HG03342 (cell line): ENCODE measurements around the gene TMEM266.

Experiments used
- ATAC-seq: cut with Tn5 transposase; IDR thresholded peaks from one replicate; pipeline ENCODE4 v1.9.1; 2021; ENCODE audit warnings: mild to moderate bottlenecking, moderate library complexity; ENCODE audit not compliant: unreplicated experiment

The TMEM266 gene

DNA sequence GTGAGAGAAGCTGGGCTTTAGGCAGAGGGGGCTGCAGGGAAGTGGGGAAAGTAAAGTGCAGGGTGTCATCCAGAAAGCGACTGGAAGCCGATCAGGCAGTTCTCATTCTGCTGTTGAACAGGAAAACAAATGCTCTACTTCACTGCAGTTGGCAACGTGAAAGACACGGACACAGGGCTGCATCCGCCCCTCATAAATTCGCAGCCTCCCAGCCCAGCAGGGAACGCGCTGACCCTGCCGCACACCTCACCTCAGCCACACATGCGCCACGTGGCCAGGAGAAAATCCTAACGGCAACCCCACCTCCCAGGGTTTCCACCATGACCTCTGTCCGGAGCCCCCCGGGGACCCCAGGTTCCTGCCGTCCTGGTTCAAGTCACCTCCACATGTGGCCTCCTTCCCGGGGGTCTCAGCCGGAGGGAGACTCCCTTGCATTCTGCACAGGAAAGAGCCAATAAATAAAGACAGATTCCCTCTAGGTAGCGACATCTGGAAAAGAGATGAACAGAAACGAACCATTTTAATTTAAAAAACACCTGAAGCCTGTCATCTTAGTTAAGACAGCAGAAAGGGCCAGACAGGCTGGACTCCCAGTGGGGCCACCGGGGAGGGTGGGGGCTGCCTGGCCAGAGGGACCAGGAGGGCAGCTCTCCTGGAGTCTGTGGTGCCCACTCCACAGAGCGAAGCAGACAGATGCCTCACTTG is 118.7 kb downstream of the TMEM266 start:
- no peak for ATAC-seq

- no peak for ATAC-seq
Observed at GRCh38 chr15:76179023-76179422, 119.2 kb downstream of the TMEM266 start.

DNA sequence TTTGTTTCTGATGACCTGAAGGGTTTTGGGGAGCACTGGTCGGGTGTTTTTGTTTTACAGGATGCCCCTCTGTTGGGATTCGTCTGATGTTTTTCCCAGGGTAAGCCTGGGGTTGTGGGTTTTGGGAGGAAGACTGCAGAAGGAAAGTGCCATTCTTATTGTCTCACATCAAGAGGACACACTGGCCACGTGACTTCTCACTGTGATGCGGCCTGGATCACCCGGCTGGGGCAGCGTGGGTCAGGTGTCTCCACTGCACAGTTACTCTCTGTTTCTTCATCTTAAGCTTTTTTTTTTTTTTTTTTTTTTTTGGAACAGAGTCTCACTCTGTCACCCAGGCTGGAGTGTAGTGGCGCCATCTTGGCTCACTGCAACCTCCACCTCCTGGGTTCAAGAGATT is 120.5 kb downstream of the TMEM266 start:
- no peak for ATAC-seq

DNA sequence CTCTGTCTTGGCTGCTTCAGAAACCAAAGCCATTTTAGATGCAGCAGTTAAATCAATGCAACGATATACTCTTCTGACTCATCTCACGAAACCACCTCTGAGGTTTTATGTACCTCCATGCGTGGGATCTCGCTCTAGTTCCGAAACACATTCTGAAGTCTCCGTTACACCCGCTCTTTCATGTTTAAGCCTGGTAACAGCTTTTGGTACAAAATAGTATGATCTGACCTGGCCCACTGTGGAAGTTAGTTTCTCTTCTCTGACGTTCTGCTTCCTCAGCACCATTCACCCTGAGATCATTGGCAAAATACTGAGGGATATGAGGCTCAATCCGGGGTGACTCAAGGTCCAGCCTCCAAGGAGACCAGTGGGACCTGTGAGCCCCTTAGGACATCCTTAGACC is 121.9 kb downstream of the TMEM266 start:
- ATAC-seq: peak; percentile 74

GRCh38 chr15:76183930-76184649 is 124.3 kb downstream of the TMEM266 start:
- ATAC-seq: no peak

GRCh38 chr15:76184650-76185035 is 124.9 kb downstream of the TMEM266 start:
- ATAC-seq: no peak

DNA sequence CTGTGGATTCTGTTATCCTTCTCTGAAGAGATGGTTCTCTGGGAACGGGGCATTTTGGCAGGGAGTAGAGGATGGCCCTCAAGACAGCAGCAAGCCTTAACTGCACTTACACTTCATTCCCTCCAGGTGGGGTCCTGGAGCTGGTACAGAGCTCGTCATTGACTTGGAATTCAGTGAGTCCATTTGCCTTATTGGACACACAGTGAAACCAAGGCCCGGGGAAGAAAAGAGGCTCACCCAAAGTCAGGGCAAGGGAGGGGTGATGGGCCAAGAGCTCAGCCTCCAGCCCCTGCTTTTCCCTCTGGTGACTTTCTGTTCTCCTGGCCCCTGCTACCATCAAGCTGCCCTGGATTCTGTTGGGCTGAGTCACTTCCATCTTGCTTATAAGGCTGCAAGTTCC is 125.9 kb downstream of the TMEM266 start:
- ATAC-seq: peak; percentile 44

DNA sequence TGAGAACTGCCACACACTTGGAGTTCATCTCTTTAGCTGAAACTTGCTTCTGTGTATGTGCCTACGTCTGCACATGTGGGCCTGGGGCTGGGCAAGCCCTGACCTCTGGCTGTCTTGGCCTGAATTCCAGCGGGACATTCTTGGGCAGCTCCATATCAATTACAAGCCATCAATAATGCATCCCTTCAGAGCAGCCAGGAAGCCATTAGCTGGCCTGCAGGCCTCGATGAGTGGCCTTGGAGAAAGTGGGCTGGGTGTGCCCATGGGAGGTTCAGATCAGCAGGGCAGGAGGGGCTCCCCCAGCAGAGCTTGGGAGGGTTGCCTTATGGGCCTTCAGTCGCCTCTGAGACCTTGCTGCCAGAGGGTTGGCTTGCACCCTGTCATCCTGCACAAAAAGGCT is 127.4 kb downstream of the TMEM266 start:
- ATAC-seq: no peak

DNA sequence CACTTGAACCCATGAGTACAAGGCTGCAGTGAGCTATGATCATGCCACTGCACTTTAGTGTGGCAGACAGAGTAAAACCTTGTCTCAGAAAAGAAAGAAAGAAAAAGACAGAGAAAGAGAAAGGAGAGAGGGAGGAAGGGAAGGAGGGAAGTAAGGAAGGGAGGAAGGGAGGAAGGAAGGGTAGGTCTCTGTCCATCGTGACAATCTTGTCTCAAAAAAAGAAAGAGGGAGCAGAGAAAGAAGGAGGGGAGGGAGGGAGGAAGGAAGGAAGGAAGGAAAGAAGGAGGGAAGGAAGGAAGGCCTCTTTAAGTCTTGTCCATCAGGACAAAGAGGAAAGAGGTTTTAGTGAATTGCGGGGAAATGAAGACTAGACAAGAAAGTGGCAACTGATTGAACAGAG is 129.3 kb downstream of the TMEM266 start:
- no peak for ATAC-seq

DNA sequence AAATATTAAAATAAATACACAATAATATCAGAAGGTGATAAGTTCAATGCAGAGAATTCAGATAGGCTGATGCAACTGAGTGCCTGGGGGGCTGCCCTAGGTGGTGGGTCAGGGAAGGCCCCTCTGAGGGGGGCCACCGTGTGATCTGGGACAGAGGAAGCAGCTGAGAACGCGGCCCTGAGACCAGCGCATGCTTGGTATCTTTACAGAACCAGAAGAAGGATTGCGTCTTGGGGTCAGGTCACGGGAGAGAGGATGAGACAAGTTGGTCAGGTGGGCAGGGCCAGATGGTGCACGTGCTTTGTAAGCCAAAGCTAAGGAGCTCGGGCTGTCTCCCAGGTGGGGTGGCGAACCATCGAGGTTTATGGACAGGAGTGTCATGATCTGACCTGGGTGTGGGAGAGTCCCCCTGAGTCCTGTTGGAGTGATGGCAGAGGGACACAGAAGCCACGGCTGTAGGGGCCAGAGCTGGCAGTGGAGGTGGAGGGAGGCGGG is 130.3 kb downstream of the TMEM266 start:
- peak; percentile 7 for ATAC-seq

DNA sequence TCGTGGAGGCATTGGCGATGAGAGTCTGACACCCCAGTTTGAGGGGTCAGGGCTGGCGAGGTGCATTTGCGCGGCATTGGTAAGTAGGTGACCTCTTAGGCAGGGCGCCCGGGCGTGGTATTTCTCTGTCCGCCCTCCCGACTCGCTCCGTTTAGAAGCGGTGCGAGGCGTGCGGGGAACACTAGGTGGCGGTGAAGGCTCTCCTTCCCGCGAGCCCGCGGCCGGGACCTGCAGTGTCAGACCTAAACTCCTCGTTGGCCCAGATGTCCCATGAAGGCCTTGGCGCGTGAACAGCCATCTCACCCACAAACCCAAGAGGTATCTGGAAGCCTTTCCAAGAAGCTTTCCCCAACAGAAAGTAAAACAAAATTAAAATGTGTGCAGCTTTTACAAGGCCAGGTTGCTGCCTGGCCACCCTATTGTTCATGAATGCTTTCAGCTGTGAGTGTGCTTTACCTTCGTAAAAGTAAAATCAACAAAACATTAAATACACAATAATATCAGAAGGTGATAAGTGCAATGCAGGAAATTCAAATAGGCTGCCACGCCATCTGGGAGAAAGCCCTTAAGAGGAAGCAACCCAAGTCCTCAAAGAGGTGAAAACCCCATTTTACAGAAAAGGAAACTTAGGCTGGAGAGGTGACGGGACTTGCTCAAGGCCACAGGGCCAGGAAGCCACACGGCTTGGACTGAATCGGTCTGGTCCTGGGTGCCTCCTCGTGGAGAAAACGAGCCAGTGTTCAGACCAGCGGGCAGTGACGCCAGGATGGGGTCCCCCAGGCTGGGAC is 131.2 kb downstream of the TMEM266 start:
- peak; percentile 84 for ATAC-seq

DNA sequence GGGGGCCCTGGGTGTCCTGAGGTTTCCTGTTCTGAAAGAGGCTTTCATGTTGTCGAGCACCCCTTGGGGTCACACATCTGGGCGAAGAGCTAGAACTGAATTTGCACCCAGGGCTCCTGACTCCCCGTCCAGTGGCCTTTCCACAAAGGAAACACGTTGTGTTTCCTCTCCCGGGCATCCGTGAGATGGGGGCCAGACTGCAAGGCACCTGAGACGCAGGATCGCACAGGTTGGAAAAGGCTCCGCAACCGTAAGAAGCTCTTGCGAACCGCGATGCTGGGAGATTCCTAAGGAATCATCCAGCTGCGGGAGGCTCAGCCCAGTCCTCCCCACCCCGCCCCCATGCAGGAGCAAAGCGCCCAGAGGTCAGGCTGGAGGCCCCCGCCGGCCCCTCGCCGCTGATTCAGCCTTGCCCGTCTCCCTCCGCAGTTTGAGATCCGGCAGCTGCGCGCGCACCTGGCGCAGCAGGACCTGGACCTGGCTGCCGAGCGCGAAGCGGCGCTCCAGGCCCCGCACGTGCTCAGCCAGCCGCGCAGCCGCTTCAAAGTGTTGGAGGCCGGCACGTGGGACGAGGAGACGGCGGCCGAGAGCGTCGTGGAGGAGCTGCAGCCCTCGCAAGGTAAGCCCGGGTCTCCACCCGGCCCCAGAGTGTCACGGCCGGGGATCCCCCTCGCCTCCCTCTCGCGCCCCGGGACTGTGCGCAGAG is 131.9 kb downstream of the TMEM266 start:
- no peak for ATAC-seq

- ATAC-seq: no peak
Observed at GRCh38 chr15:76192715-76193114, 132.9 kb downstream of the TMEM266 start.

- no peak for ATAC-seq
Observed at GRCh38 chr15:76193934-76194333, 134.1 kb downstream of the TMEM266 start.

DNA sequence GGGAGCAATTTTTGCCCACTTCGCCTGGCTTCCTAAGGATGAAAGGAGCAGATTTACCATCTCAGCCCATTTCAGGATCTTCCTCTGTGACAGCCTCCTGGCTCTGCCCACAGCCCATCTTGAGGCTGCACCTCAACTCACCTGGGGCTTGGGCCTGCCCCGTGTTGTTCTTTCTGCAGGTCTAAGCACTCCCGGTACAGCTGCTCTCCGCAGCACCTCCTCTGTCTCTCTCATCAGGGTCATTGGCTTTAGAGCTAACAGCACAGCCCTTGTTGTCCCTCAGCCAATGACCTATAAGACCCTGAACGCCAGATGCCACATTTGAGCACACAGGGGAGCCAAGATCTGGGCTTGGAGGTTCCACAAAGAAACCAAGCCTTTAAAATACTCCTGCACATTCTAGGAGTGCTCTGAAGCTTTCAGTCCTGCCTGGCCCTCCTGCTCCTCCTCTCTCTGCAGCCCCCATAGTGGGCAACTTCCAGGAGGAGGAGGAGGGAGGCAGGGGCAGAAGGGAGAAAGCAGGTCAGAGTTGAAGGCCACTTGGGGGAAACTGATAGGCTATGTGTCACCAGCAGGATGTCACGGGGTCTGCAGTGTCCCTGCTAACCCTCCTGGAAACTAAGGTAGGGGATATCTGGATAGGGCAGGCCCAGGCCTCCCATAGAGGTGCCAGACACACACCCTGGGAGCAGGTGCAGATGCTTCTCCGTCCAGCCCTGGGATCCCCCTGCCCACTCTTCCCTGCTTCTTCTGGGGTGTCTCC is 135.9 kb downstream of the TMEM266 start:
- no peak for ATAC-seq

DNA sequence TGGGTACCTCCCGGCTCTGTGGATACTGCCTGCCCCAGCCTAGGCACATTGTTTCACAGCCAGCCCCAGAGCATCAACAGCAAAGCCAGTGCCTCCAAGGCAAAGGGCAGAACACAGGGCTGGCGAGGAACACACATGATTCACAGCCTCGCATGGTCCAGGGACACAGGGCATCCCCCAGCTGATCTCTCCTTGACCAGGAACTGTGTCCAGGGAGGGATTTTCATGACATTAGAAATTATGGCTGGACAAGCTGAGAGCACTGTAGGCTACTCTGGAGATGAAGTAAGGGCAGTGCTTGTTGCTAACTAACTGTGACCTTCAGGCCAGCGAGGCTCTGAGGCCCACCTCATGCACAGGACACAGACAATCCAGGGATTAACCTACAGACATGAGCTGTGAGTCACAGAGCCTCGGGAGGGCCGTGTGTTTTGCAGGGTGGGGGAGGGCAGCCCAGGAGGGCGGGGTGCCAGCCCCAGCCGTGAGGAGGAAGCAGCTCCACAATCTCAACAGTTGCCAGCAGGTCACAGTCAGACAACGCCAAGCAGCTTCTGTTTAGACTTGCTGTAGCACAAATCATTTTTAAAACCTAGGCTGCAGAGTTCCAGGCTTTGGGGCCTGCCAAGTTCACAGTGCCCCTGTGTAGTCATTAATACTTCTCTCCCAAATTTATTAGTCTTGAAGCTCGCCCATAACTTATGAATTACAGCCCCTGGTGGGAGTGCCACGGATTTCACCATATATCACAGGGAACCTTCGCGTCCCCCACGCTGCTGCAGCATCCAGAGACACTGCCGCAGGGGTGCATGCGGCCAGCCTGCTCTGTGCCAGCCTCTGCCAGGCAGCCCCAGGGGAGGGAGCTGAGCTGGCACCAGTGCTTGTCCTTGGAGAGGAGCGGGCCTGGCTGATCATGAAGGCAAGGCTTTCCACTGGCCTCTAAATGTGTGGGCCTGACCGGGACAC is 136.8 kb downstream of the TMEM266 start:
- no peak for ATAC-seq

DNA sequence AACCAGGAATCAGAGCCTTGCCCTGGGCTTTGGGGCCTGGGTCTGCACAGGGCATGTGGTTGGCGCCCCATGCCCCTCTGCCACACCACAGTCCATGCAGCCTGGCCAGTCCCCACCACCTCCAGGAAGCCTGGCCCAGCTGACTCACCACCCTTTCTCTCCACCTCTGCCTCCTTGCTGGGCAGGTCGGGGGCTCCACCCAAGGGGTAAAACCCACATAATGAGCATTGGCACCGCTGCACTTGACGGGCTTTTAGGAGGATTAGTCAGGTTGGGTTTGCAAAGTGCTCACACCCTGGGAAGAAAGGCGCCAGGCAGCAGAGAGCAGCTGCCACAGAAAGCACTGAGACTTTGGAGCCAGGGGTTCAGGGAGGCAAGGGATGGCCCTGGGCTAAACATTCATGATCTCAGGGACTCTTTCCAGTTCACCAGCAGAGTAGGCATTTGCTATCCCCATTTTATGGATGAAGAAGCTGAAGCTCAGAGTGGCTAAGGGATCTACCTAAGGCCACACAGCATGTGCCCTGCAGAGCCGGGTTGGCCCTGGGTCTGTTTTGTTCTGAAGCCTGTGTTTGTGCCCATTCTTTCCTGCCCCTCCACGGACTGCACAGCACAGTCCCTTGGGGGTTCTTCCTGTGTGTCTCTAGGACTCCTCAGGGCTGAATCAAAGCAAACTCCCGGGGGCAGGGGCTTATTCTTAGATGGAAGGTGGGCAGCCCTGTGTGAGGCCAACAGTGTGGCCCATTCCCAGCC is 138.1 kb downstream of the TMEM266 start:
- no peak for ATAC-seq

- ATAC-seq: no peak
Observed at GRCh38 chr15:76198456-76199105, 138.8 kb downstream of the TMEM266 start.
